Thymus (tissue), 11 donors: ENCODE measurements around the gene TSPYL1. TPM values are rescaled to one million over a fixed set of nuclear protein-coding genes. Genes with fewer than 3 reads are reported as not detected.
"Not testable (repeated sequence)": the region's sequence is repeated elsewhere in the genome, so short reads cannot be mapped to it uniquely, and the experiment has no call there.

Source experiments
- DNase-seq, 9 donors: peaks; one replicate each; pipeline ENCODE4 v3.0.0-alpha.2; 2013; ENCODE audit warnings: low spot score in 9 of 9, low read depth in 6 of 9, missing footprints in 1 of 9
- H3K27ac ChIP-seq, 2 donors: one replicate each; pipeline ENCODE4 v1.5.1; 2013; ENCODE audit warnings: control low read depth in 1 of 2, low read depth in 1 of 2, low read length in 1 of 2, mild to moderate bottlenecking in 1 of 2, moderate library complexity in 1 of 2
- H3K27me3 ChIP-seq, 2 donors: one replicate each; pipeline ENCODE4 v1.5.1; 2013; ENCODE audit warnings: low read length in 1 of 2; ENCODE audit not compliant: control insufficient read depth in 2 of 2, insufficient read depth in 1 of 2
- H3K36me3 ChIP-seq, 2 donors: one replicate each; pipeline ENCODE4 v1.5.1; 2013; ENCODE audit warnings: low read length in 1 of 2, mild to moderate bottlenecking in 1 of 2, moderate library complexity in 1 of 2; ENCODE audit not compliant: control insufficient read depth in 2 of 2, insufficient read depth in 2 of 2
- H3K4me1 ChIP-seq, 2 donors: one replicate each; pipeline ENCODE4 v1.5.1; 2013; ENCODE audit warnings: low read length in 2 of 2; ENCODE audit not compliant: control insufficient read depth in 2 of 2, insufficient read depth in 2 of 2
- H3K4me3 ChIP-seq, 2 donors: one replicate each; pipeline ENCODE4 v1.5.1; 2013; ENCODE audit warnings: low read length in 2 of 2, control low read depth in 1 of 2, mild to moderate bottlenecking in 1 of 2
- H3K9me3 ChIP-seq, 2 donors: one replicate each; pipeline ENCODE4 v1.5.1; 2013; ENCODE audit warnings: low read length in 1 of 2, mild to moderate bottlenecking in 1 of 2; ENCODE audit not compliant: control insufficient read depth in 2 of 2, insufficient read depth in 1 of 2
- WGBS: extraction: QIAGEN DNeasy Blood & Tissue Kit; methylation state at CpG from one replicate; pipeline ENCODE4 v1.1.7; 2013; 5-methylcytosine and 5-hydroxymethylcytosine counted together
- polyA plus RNA-seq: library from polyadenylated mRNA; stranded (reverse); fragments of 200-250 nt; gene quantifications from one replicate; pipeline ENCODE4 v1.2.3, GENCODE V29; 2013
- total RNA-seq: library from RNA; stranded (reverse); fragments of 120-200 nt; gene quantifications from one replicate; pipeline ENCODE4 v1.2.4, GENCODE V29; 2013
- donor health status: healthy.

Gene TSPYL1
- total and polyA plus RNA-seq, 2 donors = 42.9 to 48.7 TPM

GRCh38 chr6:116323863-116324262, 44.1 kb upstream of the TSPYL1 start:
- Histone ChIP-seq H3K9me3 (no peaks in the 10 kb centered on the region), H3K27me3 (no peaks in the 10 kb centered on the region), H3K36me3 (no peaks in the 10 kb centered on the region), H3K4me1 (no peaks in the 10 kb centered on the region), H3K27ac (no peak overlapping the region), H3K4me3 (no peak overlapping the region)
- 90% methylated on average over 1 of the region's 1 CpG for WGBS
- no peak for DNase-seq

- H3K36me3 ChIP-seq, DNase-seq, H3K27ac ChIP-seq, H3K9me3 ChIP-seq, H3K4me3 ChIP-seq, H3K4me1 ChIP-seq, H3K27me3 ChIP-seq: not testable (repeated sequence)
- 91% methylated on average over 13 of the region's 13 CpGs for WGBS
Measured at GRCh38 chr6:116321933-116322332, 42.2 kb upstream of the TSPYL1 start.

- 96% methylated on average over 2 of the region's 2 CpGs for WGBS
- Histone ChIP-seq H3K4me1 (no peaks in the 10 kb centered on the region), H3K27ac (no peak overlapping the region), H3K27me3 (no peaks in the 10 kb centered on the region), H3K9me3 (no peaks in the 10 kb centered on the region), H3K4me3 (no peak overlapping the region), H3K36me3 (no peaks in the 10 kb centered on the region)
- no peak for DNase-seq
Measured at GRCh38 chr6:116316772-116317467, 37.2 kb upstream of the TSPYL1 start.

GRCh38 chr6:116314878-116315277, 35.1 kb upstream of the TSPYL1 start:
- H3K4me1 ChIP-seq = no peaks in the 10 kb centered on the region
- no peaks in the 10 kb centered on the region for H3K9me3 ChIP-seq
- no peaks in the 10 kb centered on the region for H3K36me3 ChIP-seq
- H3K4me3 ChIP-seq = no peak overlapping the region
- no peaks in the 10 kb centered on the region for H3K27me3 ChIP-seq
- H3K27ac ChIP-seq = no peak overlapping the region
- DNase-seq = no peak

- Histone ChIP-seq H3K9me3 (no peaks in the 10 kb centered on the region), H3K4me3 (no peak overlapping the region), H3K27me3 (no peaks in the 10 kb centered on the region), H3K36me3 (no peaks in the 10 kb centered on the region), H3K27ac (no peak overlapping the region), H3K4me1 (no peaks in the 10 kb centered on the region)
- no peak for DNase-seq
Measured at GRCh38 chr6:116314218-116314617, 34.5 kb upstream of the TSPYL1 start.

- no peaks in the 10 kb centered on the region for H3K4me1 ChIP-seq
- no peaks in the 10 kb centered on the region for H3K27me3 ChIP-seq
- 97% methylated on average over 2 of the region's 2 CpGs for WGBS
- H3K36me3 ChIP-seq = no peaks in the 10 kb centered on the region
- H3K4me3 ChIP-seq = no peak overlapping the region
- no peak overlapping the region for H3K27ac ChIP-seq
- no peaks in the 10 kb centered on the region for H3K9me3 ChIP-seq
- DNase-seq = no peak
Measured at GRCh38 chr6:116313101-116313776, 33.5 kb upstream of the TSPYL1 start.

GRCh38 chr6:116309657-116310056, 29.9 kb upstream of the TSPYL1 start:
- Histone ChIP-seq H3K4me3 (no peak overlapping the region), H3K9me3 (no peaks in the 10 kb centered on the region), H3K36me3 (no peaks in the 10 kb centered on the region), H3K27ac (no peak overlapping the region), H3K4me1 (no peaks in the 10 kb centered on the region), H3K27me3 (no peaks in the 10 kb centered on the region)
- DNase-seq = no peak
- 49% methylated on average over 2 of the region's 2 CpGs for WGBS

- H3K36me3 ChIP-seq = no peaks in the 10 kb centered on the region
- H3K27ac ChIP-seq = no peak overlapping the region
- DNase-seq = no peak
- H3K4me3 ChIP-seq = no peak overlapping the region
- no peaks in the 10 kb centered on the region for H3K4me1 ChIP-seq
- H3K9me3 ChIP-seq = no peaks in the 10 kb centered on the region
- H3K27me3 ChIP-seq = no peaks in the 10 kb centered on the region
Measured at GRCh38 chr6:116309001-116309400, 29.3 kb upstream of the TSPYL1 start.

- Histone ChIP-seq H3K4me1 (no peaks in the 10 kb centered on the region), H3K4me3 (no peak overlapping the region), H3K27me3 (no peaks in the 10 kb centered on the region), H3K36me3 (no peaks in the 10 kb centered on the region), H3K9me3 (no peaks in the 10 kb centered on the region), H3K27ac (no peak overlapping the region)
- no peak for DNase-seq
- 94% methylated on average over 1 of the region's 1 CpG for WGBS
Measured at GRCh38 chr6:116307633-116308032, 27.9 kb upstream of the TSPYL1 start.
